Measurements from ENCODE around the gene MEP1B. TPM values are rescaled to one million over a fixed set of nuclear protein-coding genes. Genes with fewer than 3 reads are reported as not detected.
"Not testable (repeated sequence)": the region's sequence is repeated elsewhere in the genome, so short reads cannot be mapped to it uniquely, and the experiment has no call there.

Gene MEP1B
- total RNA-seq, 2 donors from 2014 or later = 1.8 to 4.6 TPM

DNA sequence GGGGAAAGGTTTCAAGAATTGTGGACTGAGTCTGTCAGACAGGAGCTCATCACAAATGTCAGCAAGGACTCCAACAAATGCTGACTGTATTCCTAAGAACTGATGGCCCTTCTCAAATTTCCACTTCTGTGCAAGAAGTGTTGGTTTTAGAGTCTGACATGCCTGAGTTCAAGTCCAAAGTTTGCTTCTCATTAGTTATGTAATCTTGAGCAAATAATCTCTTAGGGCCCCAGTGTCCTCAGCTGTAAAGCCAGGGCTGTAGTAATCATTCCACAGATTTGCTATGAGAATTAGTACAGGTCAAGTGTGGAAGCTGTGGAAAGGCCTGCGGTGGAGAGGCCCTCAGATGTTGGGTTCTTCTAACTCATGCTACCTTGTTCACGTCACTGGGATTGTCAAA is 23.9 kb downstream of the MEP1B start:
- DNase-seq = no peak

DNA sequence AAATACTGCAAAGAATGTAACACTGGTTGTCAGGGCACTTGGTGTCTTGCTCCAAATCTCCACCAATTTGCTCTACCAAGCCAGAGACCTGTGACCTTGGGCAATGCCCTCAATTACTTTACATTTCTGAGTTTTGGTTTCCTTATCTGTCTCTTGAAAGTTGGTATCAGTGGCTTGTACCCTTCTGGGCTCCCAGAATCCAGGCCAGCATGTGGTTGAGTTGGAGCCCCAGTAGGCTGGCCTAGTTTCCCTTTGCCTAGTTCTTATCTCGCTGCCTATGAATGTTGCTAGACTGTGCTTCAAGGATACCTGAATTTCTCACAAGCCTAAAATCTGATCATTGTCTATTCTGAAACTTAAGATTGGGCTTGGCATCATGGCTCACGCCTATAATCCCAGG is 26.6 kb downstream of the MEP1B start:
- TF ChIP-seq CTCF (IDR thresholded peaks at IDR 0.05) = no peak
- intact Hi-C loops (cut with DNase I) = no loop called here
- DNase-seq = no peak
- H3K4me1 ChIP-seq = no peaks in the 10 kb centered on the region
- no peaks in the 10 kb centered on the region for H3K36me3 ChIP-seq
- no peaks in the 10 kb centered on the region for H3K9me3 ChIP-seq
- no peak overlapping the region for H3K27ac ChIP-seq
- no peak overlapping the region for H3K4me3 ChIP-seq
- H3K27me3 ChIP-seq = no peaks in the 10 kb centered on the region
- no peak overlapping the region for H3K9ac ChIP-seq (ENCODE audit: low read depth in 2 of 2, low read length in 2 of 2)

More for the DNA sequence above, 23.9 kb downstream of the MEP1B start:
- Histone ChIP-seq H3K9me3 (no peaks in the 10 kb centered on the region), H3K9ac (ENCODE audit: low read depth in 2 of 2, low read length in 2 of 2) (no peak overlapping the region), H3K27ac (no peak overlapping the region), H3K27me3 (no peaks in the 10 kb centered on the region), H3K4me3 (no peak overlapping the region), H3K4me1 (no peaks in the 10 kb centered on the region), H3K36me3 (no peaks in the 10 kb centered on the region)
- TF ChIP-seq CTCF (IDR thresholded peaks at IDR 0.05) = no peak
- intact Hi-C loops (cut with DNase I) = no loop called here

DNA sequence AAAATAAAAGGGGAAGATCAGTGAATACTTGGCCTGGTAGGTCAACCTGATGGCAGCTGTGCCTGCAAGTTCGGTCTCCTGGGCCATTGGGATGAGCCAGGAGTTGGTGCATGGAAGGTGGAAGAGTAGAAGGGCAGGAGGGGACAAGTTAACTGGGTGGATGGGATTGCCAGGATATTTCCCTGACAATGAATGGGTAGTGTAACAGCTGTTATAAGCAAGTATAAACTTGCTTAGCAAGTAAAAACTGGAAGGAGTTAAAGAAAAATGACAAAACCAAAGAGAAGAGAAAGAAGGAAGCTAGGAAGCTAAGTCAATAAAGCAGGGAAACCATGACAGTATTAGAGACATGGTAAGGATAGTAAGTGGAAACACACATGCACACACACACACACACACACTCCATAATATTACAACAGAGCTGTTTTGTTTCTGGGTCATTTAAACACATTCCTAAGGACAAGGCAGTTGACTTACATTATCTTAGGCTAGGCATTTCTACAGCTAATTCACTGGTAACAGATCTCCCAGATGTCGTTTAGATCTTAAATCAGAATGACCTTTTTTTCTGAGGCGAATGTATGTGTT is 29.7 kb downstream of the MEP1B start:
- no peaks in the 10 kb centered on the region for H3K4me1 ChIP-seq

GRCh38 chr18:32233348-32233747 is 43.5 kb downstream of the MEP1B start:
- H3K27me3 ChIP-seq; H3K27ac ChIP-seq; intact Hi-C loops (cut with DNase I); H3K9me3 ChIP-seq; H3K4me1 ChIP-seq; DNase-seq; H3K9ac ChIP-seq (ENCODE audit: low read depth in 2 of 2, low read length in 2 of 2); H3K4me3 ChIP-seq; H3K36me3 ChIP-seq: not testable (repeated sequence)

More for the DNA sequence above, 29.7 kb downstream of the MEP1B start:
- no peak overlapping the region for H3K4me3 ChIP-seq
- H3K9me3 ChIP-seq = no peaks in the 10 kb centered on the region
- intact Hi-C loops (cut with DNase I) = no loop called here
- no peak overlapping the region for H3K9ac ChIP-seq (ENCODE audit: low read depth in 2 of 2, low read length in 2 of 2)
- no peak overlapping the region for H3K27ac ChIP-seq
- H3K36me3 ChIP-seq = no peaks in the 10 kb centered on the region
- no peak for DNase-seq
- TF ChIP-seq CTCF (IDR thresholded peaks at IDR 0.05) = no peak
- H3K27me3 ChIP-seq = no peaks in the 10 kb centered on the region

- H3K27ac ChIP-seq = no peak overlapping the region
- DNase-seq = no peak
- intact Hi-C loops (cut with DNase I) = no loop called here
- H3K27me3 ChIP-seq = no peaks in the 10 kb centered on the region
- H3K9ac ChIP-seq (ENCODE audit: low read depth in 2 of 2, low read length in 2 of 2) = no peak overlapping the region
- no peaks in the 10 kb centered on the region for H3K9me3 ChIP-seq
- no peak for TF ChIP-seq CTCF (IDR thresholded peaks at IDR 0.05)
- no peaks in the 10 kb centered on the region for H3K36me3 ChIP-seq
- H3K4me3 ChIP-seq = no peak overlapping the region
- no peaks in the 10 kb centered on the region for H3K4me1 ChIP-seq
Observed at GRCh38 chr18:32237049-32237448, 47.2 kb downstream of the MEP1B start.

GRCh38 chr18:32238635-32239268 is 48.9 kb downstream of the MEP1B start:
- no peak overlapping the region for H3K4me3 ChIP-seq
- H3K27me3 ChIP-seq = no peaks in the 10 kb centered on the region
- H3K9ac ChIP-seq (ENCODE audit: low read depth in 2 of 2, low read length in 2 of 2) = no peak overlapping the region
- no peak for TF ChIP-seq CTCF (IDR thresholded peaks at IDR 0.05)
- no peak overlapping the region for H3K27ac ChIP-seq
- intact Hi-C loops (cut with DNase I) = no loop called here
- no peaks in the 10 kb centered on the region for H3K9me3 ChIP-seq
- no peak for DNase-seq
- H3K4me1 ChIP-seq = no peaks in the 10 kb centered on the region
- no peaks in the 10 kb centered on the region for H3K36me3 ChIP-seq

Measured in colonic mucosa (tissue), 4 donors.